K562 (cell line): Measurements from ENCODE around the gene C2orf81. TPM values are rescaled to one million over a fixed set of nuclear protein-coding genes. Genes with fewer than 3 reads are reported as not detected.

Experiments
- ASH1L ChIP-seq: fragments of 450-650 bp; IDR thresholded peaks from 2 replicates; pipeline ENCODE4 v1.6.1; 2018; ENCODE audit warnings: borderline replicate concordance, mild to moderate bottlenecking, low read depth; ENCODE audit not compliant: partially characterized antibody
- ATF7 ChIP-seq: fragments of 450-650 bp; IDR thresholded peaks from 2 replicates; pipeline ENCODE4 v1.7.1; 2014; ENCODE audit warnings: mild to moderate bottlenecking, moderate library complexity
- C11orf30 ChIP-seq: fragments of 450-650 bp; IDR thresholded peaks from 2 replicates; pipeline ENCODE4 v1.6.1; 2016; ENCODE audit warnings: low read depth, mild to moderate bottlenecking
- CREM ChIP-seq: IDR thresholded peaks from 2 replicates; pipeline ENCODE4 v1.6.1; 2014; ENCODE audit warnings: antibody characterized with exemption, low read depth
- CXXC5 ChIP-seq: fragments of 250-450 bp; sonication (Bioruptor Pico); IDR thresholded peaks from 2 replicates; pipeline ENCODE4 v1.8.0; 2022; ENCODE audit warnings: inconsistent platforms, mild to moderate bottlenecking, moderate library complexity
- ELF2 ChIP-seq: fragments of 250-450 bp; sonication (Bioruptor Pico); IDR thresholded peaks from 2 replicates; pipeline ENCODE4 v1.5.0; 2021; ENCODE audit warnings: mild to moderate bottlenecking
- ELF4 ChIP-seq: fragments of 450-650 bp; formaldehyde crosslinking; IDR thresholded peaks from 2 replicates; pipeline ENCODE4 v1.4.0; 2022; ENCODE audit warnings: missing genetic modification characterization
- FOXJ2 ChIP-seq: fragments of 200-800 bp; sonication (Bioruptor generic); IDR thresholded peaks from 2 replicates; pipeline ENCODE4 v1.6.1; 2016; ENCODE audit warnings: missing genetic modification characterization, missing compliant biosample characterization
- GABPA ChIP-seq: fragments of 200-800 bp; sonication (Bioruptor generic); conservative IDR thresholded peaks from 2 replicates; pipeline ENCODE4 v1.6.1; 2016; ENCODE audit warnings: low read depth, missing genetic modification characterization, missing compliant biosample characterization
- MECOM ChIP-seq: fragments of 250-450 bp; sonication (Bioruptor Pico); IDR thresholded peaks from 2 replicates; pipeline ENCODE4 v1.8.0; 2022; ENCODE audit warnings: inconsistent platforms
- NR2C2 ChIP-seq, 2 experiments: fragments of 200-800 bp in 1 of 2; sonication (Bioruptor generic) in 1 of 2; sonication (generic) in 1 of 2; formaldehyde crosslinking in 1 of 2; IDR thresholded peaks; 2 replicates each; pipeline versions ENCODE4 v1.6.1 to v1.8.0; 2016 to 2022; ENCODE audit warnings: mild to moderate bottlenecking in 1 of 2, missing compliant biosample characterization in 1 of 2, missing genetic modification characterization in 1 of 2, missing genetic modification reagents in 1 of 2
- PML ChIP-seq: IDR thresholded peaks from 2 replicates; pipeline ENCODE4 v1.6.1; 2012; ENCODE audit warnings: low read length, inconsistent platforms
- RBFOX2 ChIP-seq: fragments of 200-400 bp; formaldehyde crosslinking; IDR thresholded peaks from 2 replicates; pipeline ENCODE4 v1.6.1; 2017; ENCODE audit warnings: low read depth, mild to moderate bottlenecking, low read length, moderate library complexity
- SMAD4 ChIP-seq: fragments of 250-450 bp; sonication (Bioruptor Pico); conservative IDR thresholded peaks from 2 replicates; pipeline ENCODE4 v1.8.0; 2021; ENCODE audit warnings: inconsistent platforms, mild to moderate bottlenecking, moderate library complexity
- SUPT5H ChIP-seq: fragments of 450-650 bp; IDR thresholded peaks from 2 replicates; pipeline ENCODE4 v1.6.1; 2016
- ZNF175 ChIP-seq: fragments of 200-800 bp; sonication (Bioruptor generic); IDR thresholded peaks from 2 replicates; pipeline ENCODE4 v1.6.1; 2016; ENCODE audit warnings: low read depth, mild to moderate bottlenecking, missing genetic modification characterization, missing compliant biosample characterization
- polyA plus RNA-seq, 8 experiments: library from polyadenylated mRNA; depleted of rRNA in 4 of 8; stranded (reverse) in 5 of 8; unstranded in 3 of 8; fragments of >200 nt; fragmentation: Nextera tagmentation in 2 of 8; fragmentation: Illumina TruSeq in 1 of 8; extraction: Ambion mirVana in 2 of 8; extraction: Trizol in 1 of 8; gene quantifications; 2 replicates each; pipeline versions ENCODE4 v1.2.1 to v1.2.3, GENCODE V29; 2011 to 2014; ENCODE audit warnings: inconsistent platforms in 1 of 8, missing spikeins in 1 of 8
- total RNA-seq, 7 experiments: library from RNA; depleted of rRNA in 6 of 7; stranded (reverse); fragments of >200 nt in 6 of 7; fragmentation: Illumina TruSeq in 2 of 7; extraction: Trizol in 2 of 7; gene quantifications; 2 replicates each; pipeline versions ENCODE4 v1.2.1 to v1.2.3, GENCODE V29; 2011 to 2021; ENCODE audit warnings: low replicate concordance in 1 of 7
- TF ChIP-seq, protein P1 (sequence below): fragments of 150-350 bp; IDR thresholded peaks from 2 replicates; pipeline ENCODE4 v1.6.1; 2014; ENCODE audit warnings: low read depth, mild to moderate bottlenecking, low read length, borderline replicate concordance
- TF ChIP-seq, protein P2 (sequence below), 3 experiments: fragments of 200-800 bp in 1 of 3; sonication (Bioruptor generic) in 1 of 3; sonication (generic) in 1 of 3; formaldehyde crosslinking in 1 of 3; IDR thresholded peaks; 2 replicates each; pipeline versions ENCODE4 v1.6.1 to v1.8.0; 2016 to 2022; ENCODE audit warnings: mild to moderate bottlenecking in 2 of 3, missing compliant biosample characterization in 2 of 3, missing genetic modification characterization in 2 of 3, missing genetic modification reagents in 1 of 3
- TF ChIP-seq, protein P3 (sequence below): sonication (generic); formaldehyde crosslinking; IDR thresholded peaks from 2 replicates; pipeline ENCODE4 v1.8.0; 2022; ENCODE audit warnings: missing genetic modification reagents, mild to moderate bottlenecking, moderate library complexity, borderline replicate concordance
- TF ChIP-seq, protein P4 (sequence below), 2 experiments: IDR thresholded peaks; 2 replicates each; pipeline ENCODE4 v1.6.1; 2011; ENCODE audit warnings: borderline replicate concordance in 1 of 2, control low read depth in 1 of 2, low read depth in 1 of 2, low read length in 1 of 2, mild to moderate bottlenecking in 1 of 2, mixed read lengths in 1 of 2, moderate library complexity in 1 of 2; ENCODE audit not compliant: insufficient read depth in 1 of 2, insufficient read length in 1 of 2, poor library complexity in 1 of 2, severe bottlenecking in 1 of 2; ENCODE audit errors: extremely low read depth in 1 of 2

C2orf81 gene
- total and polyA plus RNA-seq, 9 of the 15 experiments (the other 6 are each of a cell fraction or from before 2014, with no cell fraction given), result 0.06 TPM; not detected in 8

DNA sequence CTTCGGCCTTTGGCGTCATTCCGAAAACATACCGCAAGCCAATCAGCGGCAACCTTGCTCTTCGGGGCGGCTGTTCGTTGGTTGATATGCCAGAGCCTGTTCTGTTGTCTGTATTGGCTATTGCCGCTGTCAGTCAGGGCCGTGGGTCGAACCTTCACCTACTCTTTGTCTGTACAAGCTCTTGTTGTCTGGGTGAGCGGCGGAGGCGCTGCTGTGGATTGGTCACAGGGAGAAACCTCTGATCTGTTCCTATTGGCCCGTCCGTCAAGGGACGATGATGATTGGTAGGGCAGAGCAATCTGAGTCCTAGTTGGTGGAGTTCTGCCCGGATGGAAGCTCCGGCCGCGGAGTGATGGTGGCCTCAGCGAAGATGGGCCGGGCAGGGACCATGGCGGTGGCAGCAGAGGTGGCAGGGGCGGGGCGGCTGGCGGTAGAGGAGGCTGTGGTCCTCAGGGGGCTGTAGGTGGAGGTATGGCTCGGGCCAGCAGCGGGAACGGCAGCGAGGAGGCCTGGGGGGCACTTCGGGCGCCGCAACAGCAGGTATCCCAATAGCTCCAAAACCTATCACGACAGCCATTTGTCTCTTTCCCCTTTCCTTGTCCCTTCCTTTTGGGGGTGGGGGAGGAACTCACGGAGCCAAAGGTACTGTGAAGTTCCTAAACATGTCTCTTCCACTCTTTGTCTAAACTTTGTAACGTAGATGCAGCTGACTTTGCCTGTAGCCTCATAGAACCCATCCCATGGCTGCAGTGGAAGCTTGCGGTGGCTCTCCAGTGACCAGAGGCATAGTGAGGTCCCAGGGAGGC is 36.9 kb upstream of the C2orf81 start, which contains the start of gene WBP1 (continued):
- TF ChIP-seq, protein P1, sequence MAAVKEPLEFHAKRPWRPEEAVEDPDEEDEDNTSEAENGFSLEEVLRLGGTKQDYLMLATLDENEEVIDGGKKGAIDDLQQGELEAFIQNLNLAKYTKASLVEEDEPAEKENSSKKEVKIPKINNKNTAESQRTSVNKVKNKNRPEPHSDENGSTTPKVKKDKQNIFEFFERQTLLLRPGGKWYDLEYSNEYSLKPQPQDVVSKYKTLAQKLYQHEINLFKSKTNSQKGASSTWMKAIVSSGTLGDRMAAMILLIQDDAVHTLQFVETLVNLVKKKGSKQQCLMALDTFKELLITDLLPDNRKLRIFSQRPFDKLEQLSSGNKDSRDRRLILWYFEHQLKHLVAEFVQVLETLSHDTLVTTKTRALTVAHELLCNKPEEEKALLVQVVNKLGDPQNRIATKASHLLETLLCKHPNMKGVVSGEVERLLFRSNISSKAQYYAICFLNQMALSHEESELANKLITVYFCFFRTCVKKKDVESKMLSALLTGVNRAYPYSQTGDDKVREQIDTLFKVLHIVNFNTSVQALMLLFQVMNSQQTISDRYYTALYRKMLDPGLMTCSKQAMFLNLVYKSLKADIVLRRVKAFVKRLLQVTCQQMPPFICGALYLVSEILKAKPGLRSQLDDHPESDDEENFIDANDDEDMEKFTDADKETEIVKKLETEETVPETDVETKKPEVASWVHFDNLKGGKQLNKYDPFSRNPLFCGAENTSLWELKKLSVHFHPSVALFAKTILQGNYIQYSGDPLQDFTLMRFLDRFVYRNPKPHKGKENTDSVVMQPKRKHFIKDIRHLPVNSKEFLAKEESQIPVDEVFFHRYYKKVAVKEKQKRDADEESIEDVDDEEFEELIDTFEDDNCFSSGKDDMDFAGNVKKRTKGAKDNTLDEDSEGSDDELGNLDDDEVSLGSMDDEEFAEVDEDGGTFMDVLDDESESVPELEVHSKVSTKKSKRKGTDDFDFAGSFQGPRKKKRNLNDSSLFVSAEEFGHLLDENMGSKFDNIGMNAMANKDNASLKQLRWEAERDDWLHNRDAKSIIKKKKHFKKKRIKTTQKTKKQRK, result peak; percentile 75; the same call in 1 of the 2 replicates
- TF ChIP-seq ATF7 (peak; percentile 79), C11orf30 (peak; percentile 91), CXXC5 (CRISPR knock-in tag) (peak; percentile 68), ELF4 (0 out of 2 replicates have a peak, but pooled peaks have one; percentile 44), GABPA (tag) (peak; percentile 59), RBFOX2 (peak; percentile 63), MECOM (CRISPR knock-in tag) (no peak), ELF2 (0 out of 2 replicates have a peak, but pooled peaks have one; percentile 28), PML (no peak), CREM (peak; percentile 46; the same call in 1 of the 2 replicates), ASH1L (peak; percentile 96), FOXJ2 (tag) (peak; percentile 77; the same call in 1 of the 2 replicates), ZNF175 (CRISPR knock-in tag) (peak; percentile 81), SMAD4 (CRISPR knock-in tag) (0 out of 2 replicates have a peak, but pooled peaks have one; percentile 16), SUPT5H (peak; percentile 61), NR2C2 (CRISPR knock-in tag; IDR thresholded peaks at IDR 0.05) (no peak), NR2C2 (tag; IDR thresholded peaks at IDR 0.05) (peak; percentile 58; the same call in 1 of the 2 replicates)
- TF ChIP-seq, protein P2, sequence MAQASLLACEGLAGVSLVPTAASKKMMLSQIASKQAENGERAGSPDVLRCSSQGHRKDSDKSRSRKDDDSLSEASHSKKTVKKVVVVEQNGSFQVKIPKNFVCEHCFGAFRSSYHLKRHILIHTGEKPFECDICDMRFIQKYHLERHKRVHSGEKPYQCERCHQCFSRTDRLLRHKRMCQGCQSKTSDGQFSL (CRISPR knock-in tag; IDR thresholded peaks at IDR 0.05), result no peak
- TF ChIP-seq, protein P2 (tag; IDR thresholded peaks at IDR 0.05), result no peak
- TF ChIP-seq, protein P3, sequence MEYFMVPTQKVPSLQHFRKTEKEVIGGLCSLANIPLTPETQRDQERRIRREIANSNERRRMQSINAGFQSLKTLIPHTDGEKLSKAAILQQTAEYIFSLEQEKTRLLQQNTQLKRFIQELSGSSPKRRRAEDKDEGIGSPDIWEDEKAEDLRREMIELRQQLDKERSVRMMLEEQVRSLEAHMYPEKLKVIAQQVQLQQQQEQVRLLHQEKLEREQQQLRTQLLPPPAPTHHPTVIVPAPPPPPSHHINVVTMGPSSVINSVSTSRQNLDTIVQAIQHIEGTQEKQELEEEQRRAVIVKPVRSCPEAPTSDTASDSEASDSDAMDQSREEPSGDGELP (CRISPR knock-in tag), result peak; percentile 12; the same call in 1 of the 2 replicates
- TF ChIP-seq, protein P4, sequence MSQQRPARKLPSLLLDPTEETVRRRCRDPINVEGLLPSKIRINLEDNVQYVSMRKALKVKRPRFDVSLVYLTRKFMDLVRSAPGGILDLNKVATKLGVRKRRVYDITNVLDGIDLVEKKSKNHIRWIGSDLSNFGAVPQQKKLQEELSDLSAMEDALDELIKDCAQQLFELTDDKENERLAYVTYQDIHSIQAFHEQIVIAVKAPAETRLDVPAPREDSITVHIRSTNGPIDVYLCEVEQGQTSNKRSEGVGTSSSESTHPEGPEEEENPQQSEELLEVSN (IDR thresholded peaks at IDR 0.05; ENCODE audit: borderline replicate concordance in 1 of 2, extremely low read depth in 1 of 2, insufficient read depth in 1 of 2, insufficient read length in 1 of 2, low read depth in 1 of 2, low read length in 1 of 2, poor library complexity in 1 of 2, severe bottlenecking in 1 of 2), result no peak
